HepG2 (cell line): ENCODE results near the gene GDF7. TPM values are rescaled to one million over a fixed set of nuclear protein-coding genes. Genes with fewer than 3 reads are reported as not detected.

Experiments
- NAIF1 ChIP-seq: sonication (generic); formaldehyde crosslinking; IDR thresholded peaks from 2 replicates; pipeline ENCODE4 v1.5.0; 2020; ENCODE audit warnings: mild to moderate bottlenecking, missing genetic modification reagents, borderline replicate concordance
- NFRKB ChIP-seq: fragments of 450-650 bp; IDR thresholded peaks from 2 replicates; pipeline ENCODE4 v1.6.1; 2017
- TAF15 ChIP-seq: fragments of 200-400 bp; formaldehyde crosslinking; IDR thresholded peaks from one replicate; pipeline ENCODE4 v1.6.1; 2018; ENCODE audit warnings: mild to moderate bottlenecking, low read depth, low read length; ENCODE audit not compliant: poor library complexity, severe bottlenecking
- ZNF224 ChIP-seq: sonication (generic); formaldehyde crosslinking; IDR thresholded peaks from 2 replicates; pipeline ENCODE4 v1.5.0; 2020; ENCODE audit warnings: mild to moderate bottlenecking, missing genetic modification reagents
- ZNF274 ChIP-seq: sonication (generic); formaldehyde crosslinking; IDR thresholded peaks from 2 replicates; pipeline ENCODE4 v1.5.1; 2020; ENCODE audit warnings: mild to moderate bottlenecking, missing genetic modification reagents
- ZNF34 ChIP-seq: sonication (generic); formaldehyde crosslinking; IDR thresholded peaks from 2 replicates; pipeline ENCODE4 v1.4.0; 2020; ENCODE audit warnings: mild to moderate bottlenecking, missing genetic modification reagents, borderline replicate concordance
- ZNF354B ChIP-seq: sonication (generic); formaldehyde crosslinking; IDR thresholded peaks from 2 replicates; pipeline ENCODE4 v1.8.0; 2022; ENCODE audit warnings: mild to moderate bottlenecking, missing genetic modification reagents
- ZNF879 ChIP-seq: sonication (generic); formaldehyde crosslinking; IDR thresholded peaks from 2 replicates; pipeline ENCODE4 v1.8.1; 2023; ENCODE audit warnings: missing genetic modification reagents
- polyA plus RNA-seq, 8 experiments: library from polyadenylated mRNA; depleted of rRNA in 3 of 8; stranded (reverse) in 7 of 8; unstranded in 1 of 8; fragments of >200 nt; fragmentation: Illumina TruSeq in 4 of 8; extraction: Trizol in 4 of 8; gene quantifications; 2 replicates each; pipeline versions ENCODE4 v1.2.1 to v1.2.3, GENCODE V29; 2011 to 2016; ENCODE audit warnings: low read depth in 4 of 8, missing spikeins in 1 of 8, mixed read lengths in 1 of 8; ENCODE audit not compliant: insufficient read depth in 1 of 8
- total RNA-seq, 5 experiments: library from RNA; depleted of rRNA; stranded (reverse); fragments of >200 nt; fragmentation: Illumina TruSeq; extraction: Trizol; gene quantifications; 2 replicates each; pipeline ENCODE4 v1.2.3, GENCODE V29; 2016; ENCODE audit warnings: low read depth in 1 of 5
- TF ChIP-seq, protein P1 (sequence below): sonication (generic); formaldehyde crosslinking; IDR thresholded peaks from 2 replicates; pipeline ENCODE4 v1.5.0; 2020; ENCODE audit warnings: mild to moderate bottlenecking, missing genetic modification reagents
- TF ChIP-seq, protein P2 (sequence below): sonication (generic); formaldehyde crosslinking; IDR thresholded peaks from 2 replicates; pipeline ENCODE4 v1.9.0; 2021; ENCODE audit warnings: missing genetic modification reagents, mild to moderate bottlenecking, borderline replicate concordance
- TF ChIP-seq, protein P3 (sequence below), 2 experiments: sonication (generic) in 1 of 2; formaldehyde crosslinking in 1 of 2; IDR thresholded peaks; 2 replicates each; pipeline versions ENCODE4 v1.6.1 to v1.9.0; 2014 to 2022; ENCODE audit warnings: antibody characterized with exemption in 1 of 2, borderline replicate concordance in 1 of 2, inconsistent platforms in 1 of 2, low read depth in 1 of 2, missing genetic modification reagents in 1 of 2
- TF ChIP-seq, protein P4 (sequence below): sonication (generic); formaldehyde crosslinking; IDR thresholded peaks from 2 replicates; pipeline ENCODE4 v1.4.0; 2020; ENCODE audit warnings: mild to moderate bottlenecking, missing genetic modification reagents
- TF ChIP-seq, protein P5 (sequence below): sonication (generic); formaldehyde crosslinking; conservative IDR thresholded peaks from 2 replicates; pipeline ENCODE4 v1.8.0; 2022; ENCODE audit warnings: low read depth, missing genetic modification reagents

GDF7 gene
- total and polyA plus RNA-seq, 2 of the 13 experiments (the other 11 are each of a cell fraction or from before 2014, with no cell fraction given), result 1.6 to 15.0 TPM

DNA sequence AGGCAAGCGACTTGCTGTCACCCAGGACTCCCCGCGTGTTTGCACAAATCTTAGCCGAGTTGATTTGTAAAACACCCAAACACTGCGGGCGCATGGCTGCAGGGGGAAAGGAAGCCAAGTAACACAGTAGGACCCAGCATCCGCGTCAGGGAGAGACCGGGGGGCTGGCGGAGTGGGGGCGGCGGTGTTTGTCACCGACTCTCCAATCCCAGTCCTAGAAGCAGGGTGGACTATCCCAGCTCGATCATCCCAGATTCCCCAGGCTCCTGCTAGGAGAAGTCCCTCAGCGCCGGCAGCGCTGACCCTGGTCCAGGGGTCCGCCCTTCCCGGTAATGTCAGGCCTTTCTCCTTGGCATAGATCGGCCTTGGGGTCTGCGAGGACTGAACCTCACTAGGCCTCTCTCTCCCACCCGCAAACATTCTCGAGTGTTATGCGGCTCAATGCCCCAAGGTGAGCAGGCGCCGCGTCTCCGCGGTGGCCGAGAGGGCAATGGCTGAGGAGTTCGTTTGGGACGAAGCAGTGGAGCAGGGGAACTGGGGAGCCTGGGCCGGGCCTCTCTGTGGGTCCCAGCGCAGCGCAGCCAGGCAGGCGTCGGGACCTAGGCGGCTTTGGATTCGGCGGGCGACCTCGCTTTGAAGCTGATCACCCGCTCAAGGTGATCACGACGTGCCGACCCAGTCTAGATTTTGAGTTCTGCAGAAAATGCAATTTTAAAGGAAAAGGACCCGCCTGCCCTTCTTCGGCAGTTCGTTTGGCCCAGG lies 1.5 kb upstream of the GDF7 start (continued):
- no peak for TF ChIP-seq NAIF1 (CRISPR knock-in tag)
- no peak for TF ChIP-seq ZNF274 (CRISPR knock-in tag)
- TF ChIP-seq ZNF224 (CRISPR knock-in tag), result peak; percentile 58; the same call in 1 of the 2 replicates
- no peak for TF ChIP-seq TAF15
- TF ChIP-seq, protein P1, sequence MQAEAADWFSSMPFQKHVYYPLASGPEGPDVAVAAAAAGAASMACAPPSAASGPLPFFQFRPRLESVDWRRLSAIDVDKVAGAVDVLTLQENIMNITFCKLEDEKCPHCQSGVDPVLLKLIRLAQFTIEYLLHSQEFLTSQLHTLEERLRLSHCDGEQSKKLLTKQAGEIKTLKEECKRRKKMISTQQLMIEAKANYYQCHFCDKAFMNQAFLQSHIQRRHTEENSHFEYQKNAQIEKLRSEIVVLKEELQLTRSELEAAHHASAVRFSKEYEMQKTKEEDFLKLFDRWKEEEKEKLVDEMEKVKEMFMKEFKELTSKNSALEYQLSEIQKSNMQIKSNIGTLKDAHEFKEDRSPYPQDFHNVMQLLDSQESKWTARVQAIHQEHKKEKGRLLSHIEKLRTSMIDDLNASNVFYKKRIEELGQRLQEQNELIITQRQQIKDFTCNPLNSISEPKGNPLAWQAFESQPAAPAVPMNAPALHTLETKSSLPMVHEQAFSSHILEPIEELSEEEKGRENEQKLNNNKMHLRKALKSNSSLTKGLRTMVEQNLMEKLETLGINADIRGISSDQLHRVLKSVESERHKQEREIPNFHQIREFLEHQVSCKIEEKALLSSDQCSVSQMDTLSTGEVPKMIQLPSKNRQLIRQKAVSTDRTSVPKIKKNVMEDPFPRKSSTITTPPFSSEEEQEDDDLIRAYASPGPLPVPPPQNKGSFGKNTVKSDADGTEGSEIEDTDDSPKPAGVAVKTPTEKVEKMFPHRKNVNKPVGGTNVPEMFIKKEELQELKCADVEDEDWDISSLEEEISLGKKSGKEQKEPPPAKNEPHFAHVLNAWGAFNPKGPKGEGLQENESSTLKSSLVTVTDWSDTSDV (CRISPR knock-in tag), result 0 out of 2 replicates have a peak, but pooled peaks have one; percentile 28
- TF ChIP-seq, protein P2, sequence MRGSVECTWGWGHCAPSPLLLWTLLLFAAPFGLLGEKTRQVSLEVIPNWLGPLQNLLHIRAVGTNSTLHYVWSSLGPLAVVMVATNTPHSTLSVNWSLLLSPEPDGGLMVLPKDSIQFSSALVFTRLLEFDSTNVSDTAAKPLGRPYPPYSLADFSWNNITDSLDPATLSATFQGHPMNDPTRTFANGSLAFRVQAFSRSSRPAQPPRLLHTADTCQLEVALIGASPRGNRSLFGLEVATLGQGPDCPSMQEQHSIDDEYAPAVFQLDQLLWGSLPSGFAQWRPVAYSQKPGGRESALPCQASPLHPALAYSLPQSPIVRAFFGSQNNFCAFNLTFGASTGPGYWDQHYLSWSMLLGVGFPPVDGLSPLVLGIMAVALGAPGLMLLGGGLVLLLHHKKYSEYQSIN (CRISPR knock-in tag), result no peak
- TF ChIP-seq, protein P3, sequence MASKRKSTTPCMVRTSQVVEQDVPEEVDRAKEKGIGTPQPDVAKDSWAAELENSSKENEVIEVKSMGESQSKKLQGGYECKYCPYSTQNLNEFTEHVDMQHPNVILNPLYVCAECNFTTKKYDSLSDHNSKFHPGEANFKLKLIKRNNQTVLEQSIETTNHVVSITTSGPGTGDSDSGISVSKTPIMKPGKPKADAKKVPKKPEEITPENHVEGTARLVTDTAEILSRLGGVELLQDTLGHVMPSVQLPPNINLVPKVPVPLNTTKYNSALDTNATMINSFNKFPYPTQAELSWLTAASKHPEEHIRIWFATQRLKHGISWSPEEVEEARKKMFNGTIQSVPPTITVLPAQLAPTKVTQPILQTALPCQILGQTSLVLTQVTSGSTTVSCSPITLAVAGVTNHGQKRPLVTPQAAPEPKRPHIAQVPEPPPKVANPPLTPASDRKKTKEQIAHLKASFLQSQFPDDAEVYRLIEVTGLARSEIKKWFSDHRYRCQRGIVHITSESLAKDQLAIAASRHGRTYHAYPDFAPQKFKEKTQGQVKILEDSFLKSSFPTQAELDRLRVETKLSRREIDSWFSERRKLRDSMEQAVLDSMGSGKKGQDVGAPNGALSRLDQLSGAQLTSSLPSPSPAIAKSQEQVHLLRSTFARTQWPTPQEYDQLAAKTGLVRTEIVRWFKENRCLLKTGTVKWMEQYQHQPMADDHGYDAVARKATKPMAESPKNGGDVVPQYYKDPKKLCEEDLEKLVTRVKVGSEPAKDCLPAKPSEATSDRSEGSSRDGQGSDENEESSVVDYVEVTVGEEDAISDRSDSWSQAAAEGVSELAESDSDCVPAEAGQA (IDR thresholded peaks at IDR 0.05; ENCODE audit: low read depth), result no peak
- TF ChIP-seq, protein P3 (CRISPR knock-in tag; IDR thresholded peaks at IDR 0.05; ENCODE audit: borderline replicate concordance), result no peak
- TF ChIP-seq, protein P4, sequence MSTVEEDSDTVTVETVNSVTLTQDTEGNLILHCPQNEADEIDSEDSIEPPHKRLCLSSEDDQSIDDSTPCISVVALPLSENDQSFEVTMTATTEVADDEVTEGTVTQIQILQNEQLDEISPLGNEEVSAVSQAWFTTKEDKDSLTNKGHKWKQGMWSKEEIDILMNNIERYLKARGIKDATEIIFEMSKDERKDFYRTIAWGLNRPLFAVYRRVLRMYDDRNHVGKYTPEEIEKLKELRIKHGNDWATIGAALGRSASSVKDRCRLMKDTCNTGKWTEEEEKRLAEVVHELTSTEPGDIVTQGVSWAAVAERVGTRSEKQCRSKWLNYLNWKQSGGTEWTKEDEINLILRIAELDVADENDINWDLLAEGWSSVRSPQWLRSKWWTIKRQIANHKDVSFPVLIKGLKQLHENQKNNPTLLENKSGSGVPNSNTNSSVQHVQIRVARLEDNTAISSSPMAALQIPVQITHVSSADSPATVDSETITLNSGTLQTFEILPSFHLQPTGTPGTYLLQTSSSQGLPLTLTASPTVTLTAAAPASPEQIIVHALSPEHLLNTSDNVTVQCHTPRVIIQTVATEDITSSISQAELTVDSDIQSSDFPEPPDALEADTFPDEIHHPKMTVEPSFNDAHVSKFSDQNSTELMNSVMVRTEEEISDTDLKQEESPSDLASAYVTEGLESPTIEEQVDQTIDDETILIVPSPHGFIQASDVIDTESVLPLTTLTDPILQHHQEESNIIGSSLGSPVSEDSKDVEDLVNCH (CRISPR knock-in tag), result no peak
- TF ChIP-seq, protein P5, sequence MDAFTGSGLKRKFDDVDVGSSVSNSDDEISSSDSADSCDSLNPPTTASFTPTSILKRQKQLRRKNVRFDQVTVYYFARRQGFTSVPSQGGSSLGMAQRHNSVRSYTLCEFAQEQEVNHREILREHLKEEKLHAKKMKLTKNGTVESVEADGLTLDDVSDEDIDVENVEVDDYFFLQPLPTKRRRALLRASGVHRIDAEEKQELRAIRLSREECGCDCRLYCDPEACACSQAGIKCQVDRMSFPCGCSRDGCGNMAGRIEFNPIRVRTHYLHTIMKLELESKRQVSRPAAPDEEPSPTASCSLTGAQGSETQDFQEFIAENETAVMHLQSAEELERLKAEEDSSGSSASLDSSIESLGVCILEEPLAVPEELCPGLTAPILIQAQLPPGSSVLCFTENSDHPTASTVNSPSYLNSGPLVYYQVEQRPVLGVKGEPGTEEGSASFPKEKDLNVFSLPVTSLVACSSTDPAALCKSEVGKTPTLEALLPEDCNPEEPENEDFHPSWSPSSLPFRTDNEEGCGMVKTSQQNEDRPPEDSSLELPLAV (CRISPR knock-in tag), result no peak
- TF ChIP-seq NFRKB, result no peak
- TF ChIP-seq ZNF879, result peak; percentile 60
- TF ChIP-seq ZNF34 (CRISPR knock-in tag), result no peak
- TF ChIP-seq ZNF354B (CRISPR knock-in tag), result no peak
